Measurements from ENCODE around the gene CEND1.
A peak's percentile ranks its signal among the peaks of the same experiment; 100 is the strongest.

CEND1 gene

DNA sequence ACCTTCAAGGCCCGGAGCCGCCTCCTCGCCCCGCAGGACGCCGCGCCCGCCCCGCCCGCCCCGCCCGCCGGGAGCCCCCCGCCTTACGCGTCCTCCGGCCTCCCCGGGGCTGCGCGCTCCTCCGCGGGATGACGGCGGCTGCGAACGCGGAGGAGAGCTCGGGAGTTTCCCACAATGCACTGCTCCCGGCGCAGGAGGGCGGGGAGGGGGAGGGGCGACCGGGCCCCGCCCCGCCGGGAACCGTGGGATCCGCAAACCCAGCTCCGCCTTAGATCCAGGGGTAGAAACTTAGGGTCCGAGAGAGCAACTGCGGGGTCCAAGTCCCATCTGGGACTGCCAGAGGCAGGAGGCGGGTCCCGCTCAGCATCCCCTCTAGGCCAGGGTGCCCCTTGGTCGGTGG, at the start of gene CEND1:
Gene CEND1, minus strand, starts transcription at position 148 of the 400 bp plus-strand sequence. CDS start 1,514 bp downstream, outside the sequence.
- no peak within 1 kb of the TSS for H3K27ac Mint-ChIP-seq
- TF ChIP-seq, protein P1, sequence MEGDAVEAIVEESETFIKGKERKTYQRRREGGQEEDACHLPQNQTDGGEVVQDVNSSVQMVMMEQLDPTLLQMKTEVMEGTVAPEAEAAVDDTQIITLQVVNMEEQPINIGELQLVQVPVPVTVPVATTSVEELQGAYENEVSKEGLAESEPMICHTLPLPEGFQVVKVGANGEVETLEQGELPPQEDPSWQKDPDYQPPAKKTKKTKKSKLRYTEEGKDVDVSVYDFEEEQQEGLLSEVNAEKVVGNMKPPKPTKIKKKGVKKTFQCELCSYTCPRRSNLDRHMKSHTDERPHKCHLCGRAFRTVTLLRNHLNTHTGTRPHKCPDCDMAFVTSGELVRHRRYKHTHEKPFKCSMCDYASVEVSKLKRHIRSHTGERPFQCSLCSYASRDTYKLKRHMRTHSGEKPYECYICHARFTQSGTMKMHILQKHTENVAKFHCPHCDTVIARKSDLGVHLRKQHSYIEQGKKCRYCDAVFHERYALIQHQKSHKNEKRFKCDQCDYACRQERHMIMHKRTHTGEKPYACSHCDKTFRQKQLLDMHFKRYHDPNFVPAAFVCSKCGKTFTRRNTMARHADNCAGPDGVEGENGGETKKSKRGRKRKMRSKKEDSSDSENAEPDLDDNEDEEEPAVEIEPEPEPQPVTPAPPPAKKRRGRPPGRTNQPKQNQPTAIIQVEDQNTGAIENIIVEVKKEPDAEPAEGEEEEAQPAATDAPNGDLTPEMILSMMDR (IDR thresholded peaks at IDR 0.05) = no peak
- no peaks in the 10 kb centered on the region for H3K36me3 Mint-ChIP-seq (ENCODE audit: low read depth)
- H3K4me3 Mint-ChIP-seq = no peak within 1 kb of the TSS
- H3K9me3 Mint-ChIP-seq = no peaks in the 10 kb centered on the region
- peaks cover 3% of the 10 kb centered on the region for H3K27me3 Mint-ChIP-seq (ENCODE audit: low read depth, poor library complexity)
- peak; percentile 65 for DNase-seq
- peaks cover 12% of the 10 kb centered on the region for H3K4me1 Mint-ChIP-seq

- peaks cover 29% of the 10 kb centered on the region for H3K4me1 Mint-ChIP-seq
- H3K27me3 Mint-ChIP-seq (ENCODE audit: low read depth, poor library complexity) = peaks cover 3% of the 10 kb centered on the region
- TF ChIP-seq, protein P1 (IDR thresholded peaks at IDR 0.05) = no peak
- H3K4me3 Mint-ChIP-seq = no peak overlapping the region
- DNase-seq = no peak
- H3K9me3 Mint-ChIP-seq = no peaks in the 10 kb centered on the region
- peaks cover 8% of the 10 kb centered on the region for H3K36me3 Mint-ChIP-seq (ENCODE audit: low read depth)
- no peak overlapping the region for H3K27ac Mint-ChIP-seq
These were observed 49.4 kb upstream of the CEND1 start for GRCh38 chr11:839280-839623.

DNA sequence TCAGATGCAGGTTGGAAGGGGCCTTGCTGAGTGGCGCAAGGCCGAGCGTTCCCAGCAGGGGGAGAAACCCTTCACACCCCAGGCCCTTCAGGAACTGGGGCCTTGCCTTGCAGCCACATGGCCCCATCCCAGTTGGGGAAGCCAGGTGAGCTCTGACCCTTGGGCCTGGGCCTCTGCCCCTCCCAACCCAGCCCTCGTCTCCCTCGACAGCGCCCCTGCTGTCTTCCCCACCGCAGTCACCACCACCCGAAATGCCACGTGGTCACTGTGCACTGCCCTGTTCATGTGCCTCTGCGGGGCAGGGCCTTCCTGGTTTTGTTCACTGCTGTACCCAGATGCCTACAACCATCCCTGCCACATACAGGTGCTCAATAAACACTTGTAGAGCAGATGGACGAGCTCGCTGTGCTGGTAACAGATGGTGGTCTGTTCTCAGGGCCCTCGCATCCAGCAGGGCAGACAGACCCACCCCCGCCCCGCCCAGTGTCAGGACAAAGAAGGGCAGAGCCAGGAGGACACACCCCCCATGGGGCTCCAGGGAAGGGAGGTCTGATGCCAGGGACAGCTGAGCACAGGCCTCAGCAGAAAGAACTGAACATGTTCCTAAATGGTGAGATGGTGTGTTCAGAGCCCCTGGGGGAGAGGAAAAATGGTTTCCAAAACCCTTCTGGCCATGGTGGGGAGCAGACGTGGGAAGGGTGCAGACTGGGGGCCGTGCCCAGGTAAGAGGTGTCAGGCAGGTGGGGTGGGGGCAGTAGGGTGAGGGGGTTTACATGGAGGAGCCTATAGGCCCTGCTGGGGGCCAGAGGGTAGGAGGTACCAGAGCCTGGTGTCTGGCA, 48.8 kb upstream of the CEND1 start:
- Mint-ChIP-seq H3K9me3 (no peaks in the 10 kb centered on the region), H3K4me3 (no peak overlapping the region), H3K36me3 (ENCODE audit: low read depth) (peaks cover 8% of the 10 kb centered on the region), H3K27ac (no peak overlapping the region), H3K4me1 (peaks cover 29% of the 10 kb centered on the region), H3K27me3 (ENCODE audit: low read depth, poor library complexity) (peaks cover 3% of the 10 kb centered on the region)
- DNase-seq = no peak
- TF ChIP-seq, protein P1 (IDR thresholded peaks at IDR 0.05) = peak; percentile 15

DNA sequence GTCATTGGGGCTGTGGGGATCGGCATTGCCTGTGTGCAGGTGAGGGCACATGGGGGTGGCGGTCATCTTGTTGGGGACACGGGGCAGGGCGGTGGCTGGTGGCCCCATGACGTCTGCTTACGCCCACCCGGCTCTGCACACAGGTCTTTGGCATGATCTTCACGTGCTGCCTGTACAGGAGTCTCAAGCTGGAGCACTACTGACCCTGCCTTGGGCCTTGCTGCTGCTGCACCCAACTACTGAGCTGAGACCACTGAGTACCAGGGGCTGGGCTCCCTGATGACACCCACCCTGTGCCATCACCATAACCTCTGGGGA, 48.1 kb upstream of the CEND1 start:
- TF ChIP-seq, protein P1 (IDR thresholded peaks at IDR 0.05) = no peak
- no peak for DNase-seq
- H3K27me3 Mint-ChIP-seq (ENCODE audit: low read depth, poor library complexity) = peaks cover 3% of the 10 kb centered on the region
- peaks cover 8% of the 10 kb centered on the region for H3K36me3 Mint-ChIP-seq (ENCODE audit: low read depth)
- peaks cover 26% of the 10 kb centered on the region for H3K4me1 Mint-ChIP-seq
- no peak overlapping the region for H3K27ac Mint-ChIP-seq
- H3K9me3 Mint-ChIP-seq = no peaks in the 10 kb centered on the region
- H3K4me3 Mint-ChIP-seq = no peak overlapping the region

GRCh38 chr11:837189-837989, 47.5 kb upstream of the CEND1 start:
- TF ChIP-seq, protein P1 (IDR thresholded peaks at IDR 0.05) = no peak
- Mint-ChIP-seq H3K27me3 (ENCODE audit: low read depth, poor library complexity) (peaks cover 4% of the 10 kb centered on the region), H3K9me3 (no peaks in the 10 kb centered on the region), H3K36me3 (ENCODE audit: low read depth) (peaks cover 8% of the 10 kb centered on the region), H3K4me1 (peaks cover 27% of the 10 kb centered on the region), H3K4me3 (no peak overlapping the region), H3K27ac (no peak overlapping the region)
- no peak for DNase-seq

Data from nephron progenitor cell (in vitro differentiated cells).